ENCODE results near the gene RNU1-2.
"Not testable (repeated sequence)": the region's sequence is repeated elsewhere in the genome, so short reads cannot be mapped to it uniquely, and the experiment has no call there.

- not testable (repeated sequence) for TF ChIP-seq EZH2phosphoT487 (IDR thresholded peaks at IDR 0.05; ENCODE audit: borderline replicate concordance, low read length); CTCF (IDR thresholded peaks at IDR 0.05; ENCODE audit: low read depth, low read length, poor library complexity, severe bottlenecking)
Observed at GRCh38 chr1:16895598-16896315, at the start of gene RNU1-2.

Measured in DOHH2 (cell line).